MM.1S (cell line): ENCODE results near the gene CD4.

ENCODE experiments used
- DNase-seq: peaks from one replicate; pipeline ENCODE4 v3.0.0-alpha.2; 2015
- H2AFZ ChIP-seq: fragments of 300-600 bp; sonication (generic); 2 replicates; pipeline ENCODE4 v1.6.0; 2016; ENCODE audit warnings: antibody characterized with exemption, low read length
- H3F3A ChIP-seq: fragments of 300-600 bp; sonication (generic); 2 replicates; pipeline ENCODE4 v1.6.1; 2016; ENCODE audit warnings: mild to moderate bottlenecking, antibody characterized with exemption, low read length, moderate library complexity, mixed read lengths; ENCODE audit not compliant: insufficient read depth
- H3K27ac ChIP-seq: fragments of 300-600 bp; sonication (generic); 2 replicates; pipeline ENCODE4 v1.5.1; 2016; ENCODE audit warnings: mild to moderate bottlenecking, low read length
- H3K27me3 ChIP-seq: fragments of 300-600 bp; sonication (generic); replicated peaks from 2 replicates; pipeline ENCODE4 v1.6.0; 2016; ENCODE audit warnings: low read length; ENCODE audit not compliant: insufficient read depth
- H3K36me3 ChIP-seq: fragments of 300-600 bp; sonication (generic); replicated peaks from 2 replicates; pipeline ENCODE4 v1.6.1; 2016; ENCODE audit warnings: mild to moderate bottlenecking, low read length, mixed read lengths; ENCODE audit not compliant: insufficient read depth
- H3K4me1 ChIP-seq: fragments of 300-600 bp; sonication (generic); 2 replicates; pipeline ENCODE4 v1.6.1; 2016; ENCODE audit warnings: low read length, mixed read lengths
- H3K4me2 ChIP-seq: fragments of 300-600 bp; sonication (generic); 2 replicates; pipeline ENCODE4 v1.6.0; 2016; ENCODE audit warnings: low read depth, low read length
- H3K4me3 ChIP-seq: fragments of 300-600 bp; sonication (generic); 2 replicates; pipeline ENCODE4 v1.5.1; 2016; ENCODE audit warnings: low read length, mixed read lengths
- H3K79me2 ChIP-seq: fragments of 300-600 bp; sonication (generic); 2 replicates; pipeline ENCODE4 v1.6.1; 2016; ENCODE audit warnings: mixed run types, low read length, mixed read lengths
- H3K9ac ChIP-seq: fragments of 300-600 bp; sonication (generic); 2 replicates; pipeline ENCODE4 v1.6.1; 2016; ENCODE audit warnings: low read length, mixed read lengths
- H3K9me2 ChIP-seq: fragments of 300-600 bp; sonication (generic); replicated peaks from 2 replicates; pipeline ENCODE4 v1.6.1; 2016; ENCODE audit warnings: mild to moderate bottlenecking, low read length, mixed read lengths; ENCODE audit not compliant: insufficient read depth
- H3K9me3 ChIP-seq: fragments of 300-600 bp; sonication (generic); replicated peaks from 2 replicates; pipeline ENCODE4 v1.6.1; 2016; ENCODE audit warnings: mild to moderate bottlenecking, low read length, mixed read lengths; ENCODE audit not compliant: insufficient read depth
- H4K20me1 ChIP-seq: fragments of 300-600 bp; sonication (generic); 2 replicates; pipeline ENCODE4 v1.6.1; 2016; ENCODE audit warnings: mild to moderate bottlenecking, low read length, moderate library complexity, mixed read lengths; ENCODE audit not compliant: insufficient read depth
- CTCF ChIP-seq: fragments of 300-600 bp; sonication (generic); IDR thresholded peaks from 2 replicates; pipeline ENCODE4 v1.5.1; 2016; ENCODE audit warnings: antibody characterized with exemption, low read length, mixed read lengths
- EZH2 ChIP-seq: fragments of 300-600 bp; sonication (generic); optimal IDR thresholded peaks from 2 replicates; pipeline ENCODE3; 2017; ENCODE audit warnings: low read depth, mild to moderate bottlenecking, antibody characterized with exemption, low read length, mixed read lengths
- EZH2phosphoT487 ChIP-seq: fragments of 300-600 bp; sonication (generic); IDR thresholded peaks from 2 replicates; pipeline ENCODE4 v1.6.1; 2018; ENCODE audit warnings: antibody characterized with exemption, low read length

CD4 gene

GRCh38 chr12:6796576-6796975, 7.2 kb downstream of the CD4 start:
- Histone ChIP-seq H3K4me1 (no peaks in the 10 kb centered on the region), H3K79me2 (no peaks in the 10 kb centered on the region), H3K4me3 (no peak overlapping the region), H4K20me1 (no peaks in the 10 kb centered on the region), H3K9me2 (no peaks in the 10 kb centered on the region), H3K9ac (no peak overlapping the region), H3K27ac (no peak overlapping the region), H3F3A (no peaks in the 10 kb centered on the region), H3K27me3 (no peaks in the 10 kb centered on the region), H2AFZ (no peak overlapping the region), H3K4me2 (no peak overlapping the region), H3K36me3 (no peaks in the 10 kb centered on the region), H3K9me3 (no peaks in the 10 kb centered on the region)
- no peak for TF ChIP-seq CTCF
- no peak for TF ChIP-seq EZH2phosphoT487
- no peak for TF ChIP-seq EZH2
- no peak for DNase-seq

- Histone ChIP-seq H3K36me3 (no peaks in the 10 kb centered on the region), H3K4me1 (no peaks in the 10 kb centered on the region), H3K27me3 (no peaks in the 10 kb centered on the region), H3F3A (no peaks in the 10 kb centered on the region), H3K4me2 (no peak overlapping the region), H4K20me1 (no peaks in the 10 kb centered on the region), H3K9me3 (no peaks in the 10 kb centered on the region), H3K79me2 (no peaks in the 10 kb centered on the region), H3K9ac (no peak overlapping the region), H3K4me3 (no peak overlapping the region), H3K9me2 (no peaks in the 10 kb centered on the region), H3K27ac (no peak overlapping the region), H2AFZ (no peak overlapping the region)
- no peak for DNase-seq
- no peak for TF ChIP-seq EZH2phosphoT487
- TF ChIP-seq EZH2, result no peak
- TF ChIP-seq CTCF, result no peak
Measured at GRCh38 chr12:6799147-6799546, 9.8 kb downstream of the CD4 start.

- H3K9me2 ChIP-seq, result no peaks in the 10 kb centered on the region
- no peaks in the 10 kb centered on the region for H3K79me2 ChIP-seq
- no peaks in the 10 kb centered on the region for H3K27me3 ChIP-seq
- H4K20me1 ChIP-seq, result no peaks in the 10 kb centered on the region
- no peak overlapping the region for H3K27ac ChIP-seq
- H2AFZ ChIP-seq, result no peak overlapping the region
- no peak overlapping the region for H3K4me3 ChIP-seq
- H3K4me2 ChIP-seq, result no peak overlapping the region
- no peaks in the 10 kb centered on the region for H3F3A ChIP-seq
- no peaks in the 10 kb centered on the region for H3K4me1 ChIP-seq
- H3K9ac ChIP-seq, result no peak overlapping the region
- no peaks in the 10 kb centered on the region for H3K9me3 ChIP-seq
- no peak for TF ChIP-seq CTCF
- TF ChIP-seq EZH2phosphoT487, result no peak
- TF ChIP-seq EZH2, result no peak
- no peak for DNase-seq
- no peaks in the 10 kb centered on the region for H3K36me3 ChIP-seq
Measured at GRCh38 chr12:6807170-6807569, 17.8 kb downstream of the CD4 start.

GRCh38 chr12:6809056-6809455, 19.7 kb downstream of the CD4 start:
- no peak overlapping the region for H3K4me3 ChIP-seq
- H3K9ac ChIP-seq, result no peak overlapping the region
- no peaks in the 10 kb centered on the region for H4K20me1 ChIP-seq
- H3K9me2 ChIP-seq, result no peaks in the 10 kb centered on the region
- DNase-seq, result no peak
- H3K4me2 ChIP-seq, result no peak overlapping the region
- no peaks in the 10 kb centered on the region for H3K36me3 ChIP-seq
- H2AFZ ChIP-seq, result no peak overlapping the region
- H3K4me1 ChIP-seq, result no peaks in the 10 kb centered on the region
- TF ChIP-seq EZH2, result no peak
- TF ChIP-seq EZH2phosphoT487, result no peak
- no peak for TF ChIP-seq CTCF
- no peaks in the 10 kb centered on the region for H3K79me2 ChIP-seq
- no peak overlapping the region for H3K27ac ChIP-seq
- no peaks in the 10 kb centered on the region for H3F3A ChIP-seq
- H3K9me3 ChIP-seq, result no peaks in the 10 kb centered on the region
- peaks cover 3% of the 10 kb centered on the region; the same call in 1 of the 2 replicates for H3K27me3 ChIP-seq
